Measurements from ENCODE around the gene GMPPB.
"Not testable (repeated sequence)": the region's sequence is repeated elsewhere in the genome, so short reads cannot be mapped to it uniquely, and the experiment has no call there.

GMPPB gene

GRCh38 chr3:49689046-49689907 is 34.5 kb downstream of the GMPPB start, which contains the start of the genes MST1 and RNF123:
MST1 (minus strand) TSS chr3:49689474; CDS start chr3:49688691, 783 bp downstream.
RNF123 (plus strand) TSS chr3:49689557; CDS start chr3:49691166, 1,609 bp downstream.
- Histone ChIP-seq H3K27me3 (peaks cover 38% of the 10 kb centered on the region), H3K36me3 (peaks cover 14% of the 10 kb centered on the region), H3K4me1 (ENCODE audit: control insufficient read depth in 1 of 2, insufficient read depth in 1 of 2, low read depth in 1 of 2, low read length in 1 of 2) (peaks cover 24 to 28% of the 10 kb centered on the region in 2 experiments), H3K4me3 (ENCODE audit: low read depth in 1 of 2, low read length in 1 of 2) (peak within 1 kb of the TSS; percentile 95 to 99), H3K9me3 (no peaks in the 10 kb centered on the region), H3K27ac (peak within 1 kb of the TSS; percentile 67)
- TF ChIP-seq CTCF (IDR thresholded peaks at IDR 0.05) = peak; percentile 52

- peaks cover 24 to 28% of the 10 kb centered on the region in 2 experiments for H3K4me1 ChIP-seq (ENCODE audit: control insufficient read depth in 1 of 2, insufficient read depth in 1 of 2, low read depth in 1 of 2, low read length in 1 of 2)
- H3K36me3 ChIP-seq = peaks cover 20% of the 10 kb centered on the region
- peak overlapping the region; percentile 67 for H3K27ac ChIP-seq
- peaks cover 38% of the 10 kb centered on the region for H3K27me3 ChIP-seq
- peak overlapping the region; percentile 95 to 99 for H3K4me3 ChIP-seq (ENCODE audit: low read depth in 1 of 2, low read length in 1 of 2)
- H3K9me3 ChIP-seq = not testable (repeated sequence)
These were observed 35.3 kb downstream of the GMPPB start for GRCh38 chr3:49688338-49689045.

- Histone ChIP-seq H3K4me1 (ENCODE audit: control insufficient read depth in 1 of 2, insufficient read depth in 1 of 2, low read depth in 1 of 2, low read length in 1 of 2) (peaks cover 24 to 28% of the 10 kb centered on the region in 2 experiments), H3K36me3 (peaks cover 31% of the 10 kb centered on the region), H3K27me3 (peaks cover 38% of the 10 kb centered on the region)
- not testable (repeated sequence) for H3K9me3 ChIP-seq; H3K4me3 ChIP-seq (ENCODE audit: low read depth in 1 of 2, low read length in 1 of 2); H3K27ac ChIP-seq
These were observed 36.3 kb downstream of the GMPPB start for GRCh38 chr3:49687424-49687795.

GRCh38 chr3:49686769-49687423 is 36.9 kb downstream of the GMPPB start:
- Histone ChIP-seq H3K4me1 (ENCODE audit: control insufficient read depth in 1 of 2, insufficient read depth in 1 of 2, low read depth in 1 of 2, low read length in 1 of 2) (peaks cover 24 to 28% of the 10 kb centered on the region in 2 experiments), H3K36me3 (peaks cover 35% of the 10 kb centered on the region), H3K27me3 (peaks cover 38% of the 10 kb centered on the region)
- H3K4me3 ChIP-seq (ENCODE audit: low read depth in 1 of 2, low read length in 1 of 2); H3K9me3 ChIP-seq; H3K27ac ChIP-seq: not testable (repeated sequence)

GRCh38 chr3:49686346-49686745 is 37.4 kb downstream of the GMPPB start:
- not testable (repeated sequence) for H3K27ac ChIP-seq; H3K9me3 ChIP-seq; H3K4me3 ChIP-seq (ENCODE audit: low read depth in 1 of 2, low read length in 1 of 2)
- Histone ChIP-seq H3K4me1 (ENCODE audit: control insufficient read depth in 1 of 2, insufficient read depth in 1 of 2, low read depth in 1 of 2, low read length in 1 of 2) (peaks cover 24 to 28% of the 10 kb centered on the region in 2 experiments), H3K36me3 (peaks cover 38% of the 10 kb centered on the region), H3K27me3 (peaks cover 38% of the 10 kb centered on the region)

- H3K4me1 ChIP-seq (ENCODE audit: control insufficient read depth in 1 of 2, insufficient read depth in 1 of 2, low read depth in 1 of 2, low read length in 1 of 2) = peaks cover 19 to 26% of the 10 kb centered on the region in 2 experiments
- H3K36me3 ChIP-seq = peaks cover 43% of the 10 kb centered on the region
- peaks cover 38% of the 10 kb centered on the region for H3K27me3 ChIP-seq
- H3K27ac ChIP-seq; H3K9me3 ChIP-seq; H3K4me3 ChIP-seq (ENCODE audit: low read depth in 1 of 2, low read length in 1 of 2): not testable (repeated sequence)
These were observed 37.9 kb downstream of the GMPPB start for GRCh38 chr3:49685846-49686245.

GRCh38 chr3:49685103-49685502 is 38.6 kb downstream of the GMPPB start:
- H3K4me1 ChIP-seq (ENCODE audit: control insufficient read depth in 1 of 2, insufficient read depth in 1 of 2, low read depth in 1 of 2, low read length in 1 of 2) = peaks cover 12 to 20% of the 10 kb centered on the region in 2 experiments
- peaks cover 38% of the 10 kb centered on the region for H3K27me3 ChIP-seq
- H3K4me3 ChIP-seq (ENCODE audit: low read depth in 1 of 2, low read length in 1 of 2); H3K27ac ChIP-seq; H3K9me3 ChIP-seq: not testable (repeated sequence)
- H3K36me3 ChIP-seq = peaks cover 51% of the 10 kb centered on the region

- Histone ChIP-seq H3K27me3 (peaks cover 38% of the 10 kb centered on the region), H3K36me3 (peaks cover 57% of the 10 kb centered on the region), H3K4me1 (ENCODE audit: control insufficient read depth in 1 of 2, insufficient read depth in 1 of 2, low read depth in 1 of 2, low read length in 1 of 2) (peaks cover 7 to 16% of the 10 kb centered on the region in 2 experiments)
- not testable (repeated sequence) for H3K4me3 ChIP-seq (ENCODE audit: low read depth in 1 of 2, low read length in 1 of 2); H3K27ac ChIP-seq; H3K9me3 ChIP-seq
These were observed 39.3 kb downstream of the GMPPB start for GRCh38 chr3:49684453-49684852.

Data from neutrophil (primary cell).